Activated CD8-positive, alpha-beta memory T cell treated with anti-CD3 and anti-CD28 coated beads, Interleukin-2, amount 50 U/mL, for 24 hours (primary cell): ENCODE measurements around the gene FGFBP3.
A peak's percentile ranks its signal among the peaks of the same experiment; 100 is the strongest.
"Not testable (repeated sequence)": the region's sequence is repeated elsewhere in the genome, so short reads cannot be mapped to it uniquely, and the experiment has no call there.

Experiments used
- DNase-seq: peaks from one replicate; pipeline ENCODE4 v3.0.0-alpha.2; 2020; ENCODE audit errors: extremely low read depth

Gene FGFBP3

GRCh38 chr10:91901784-91902677, 7.3 kb downstream of the FGFBP3 start:
- DNase-seq = peak; percentile 39

- no peak for DNase-seq
These were observed 11.9 kb downstream of the FGFBP3 start for GRCh38 chr10:91897421-91897820.

GRCh38 chr10:91896212-91896756, 13.0 kb downstream of the FGFBP3 start:
- no peak for DNase-seq

- DNase-seq = not testable (repeated sequence)
These were observed 15.0 kb downstream of the FGFBP3 start for GRCh38 chr10:91894261-91894685.

GRCh38 chr10:91893051-91893450, 16.2 kb downstream of the FGFBP3 start:
- DNase-seq = no peak

- DNase-seq = no peak
These were observed 17.9 kb downstream of the FGFBP3 start for GRCh38 chr10:91891125-91892001.

GRCh38 chr10:91887272-91888076, 21.8 kb downstream of the FGFBP3 start:
- DNase-seq = no peak

- DNase-seq = no peak
These were observed 22.4 kb downstream of the FGFBP3 start for GRCh38 chr10:91886954-91887271.

GRCh38 chr10:91885362-91886079, 23.8 kb downstream of the FGFBP3 start:
- DNase-seq = no peak

- no peak for DNase-seq
These were observed 24.8 kb downstream of the FGFBP3 start for GRCh38 chr10:91884536-91884935.

GRCh38 chr10:91883549-91884444, 25.5 kb downstream of the FGFBP3 start:
- no peak for DNase-seq

- no peak for DNase-seq
These were observed 29.0 kb downstream of the FGFBP3 start for GRCh38 chr10:91880310-91880709.

- no peak for DNase-seq
These were observed 29.6 kb downstream of the FGFBP3 start for GRCh38 chr10:91879515-91880170.

GRCh38 chr10:91875779-91876178, 33.5 kb downstream of the FGFBP3 start:
- no peak for DNase-seq

- no peak for DNase-seq
These were observed 34.1 kb downstream of the FGFBP3 start for GRCh38 chr10:91875156-91875555.

- no peak for DNase-seq
These were observed 43.7 kb downstream of the FGFBP3 start for GRCh38 chr10:91865562-91866081.

GRCh38 chr10:91864744-91865143, 44.5 kb downstream of the FGFBP3 start:
- no peak for DNase-seq

GRCh38 chr10:91864099-91864498, 45.2 kb downstream of the FGFBP3 start:
- no peak for DNase-seq

GRCh38 chr10:91860885-91861284, 48.4 kb downstream of the FGFBP3 start:
- DNase-seq = no peak
